Karpas-422 (cell line): ENCODE results near the gene CYP27B1. TPM values are rescaled to one million over a fixed set of nuclear protein-coding genes. Genes with fewer than 3 reads are reported as not detected.

ENCODE experiments used
- DNase-seq: peaks from one replicate; pipeline ENCODE4 v3.0.0-alpha.2; 2015
- H2AFZ ChIP-seq: fragments of 200-600 bp; sonication (generic); 2 replicates; pipeline ENCODE4 v1.6.1; 2014; ENCODE audit warnings: antibody characterized with exemption, low read length, mixed read lengths
- H3K27ac ChIP-seq: fragments of 200-600 bp; sonication (generic); 2 replicates; pipeline ENCODE4 v1.5.1; 2014; ENCODE audit warnings: mild to moderate bottlenecking, low read length, moderate library complexity
- H3K27me3 ChIP-seq: fragments of 200-600 bp; sonication (generic); 2 replicates; pipeline ENCODE4 v1.6.1; 2014; ENCODE audit warnings: low read length, mixed read lengths
- H3K36me3 ChIP-seq: fragments of 200-600 bp; sonication (generic); 2 replicates; pipeline ENCODE4 v1.6.1; 2014; ENCODE audit warnings: low read length, mixed read lengths; ENCODE audit not compliant: insufficient read depth
- H3K4me1 ChIP-seq: fragments of 200-600 bp; sonication (generic); 2 replicates; pipeline ENCODE4 v1.6.1; 2014; ENCODE audit warnings: mild to moderate bottlenecking, low read length, mixed read lengths
- H3K4me2 ChIP-seq: fragments of 200-600 bp; sonication (generic); 2 replicates; pipeline ENCODE4 v1.6.1; 2014; ENCODE audit warnings: low read length, low read depth, mild to moderate bottlenecking; ENCODE audit not compliant: poor library complexity, severe bottlenecking
- H3K4me3 ChIP-seq: fragments of 200-600 bp; sonication (generic); 2 replicates; pipeline ENCODE4 v1.5.1; 2014; ENCODE audit warnings: mild to moderate bottlenecking, antibody characterized with exemption, low read length, mixed read lengths
- H3K79me2 ChIP-seq: fragments of 200-600 bp; sonication (generic); 2 replicates; pipeline ENCODE4 v1.6.1; 2014; ENCODE audit warnings: mild to moderate bottlenecking, low read length, mixed read lengths
- H3K9ac ChIP-seq: fragments of 200-600 bp; sonication (generic); 2 replicates; pipeline ENCODE4 v1.6.0; 2014; ENCODE audit warnings: low read length
- H3K9me2 ChIP-seq: fragments of 200-600 bp; sonication (generic), shearing (Covaris generic); replicated peaks from 2 replicates; pipeline ENCODE4 v1.6.0; 2014; ENCODE audit warnings: mild to moderate bottlenecking, low read length, moderate library complexity; ENCODE audit not compliant: insufficient read depth
- H3K9me3 ChIP-seq: fragments of 300-700, 200-600 bp; sonication (generic); 2 replicates; pipeline ENCODE4 v1.6.1; 2014; ENCODE audit warnings: low read length, mixed read lengths
- H4K20me1 ChIP-seq: fragments of 200-600 bp; sonication (generic); 2 replicates; pipeline ENCODE4 v1.6.1; 2014; ENCODE audit warnings: mild to moderate bottlenecking, antibody characterized with exemption, low read length, low read depth; ENCODE audit not compliant: insufficient read depth
- total RNA-seq: library from RNA; depleted of rRNA; stranded (reverse); fragments of >200 nt; shearing (Covaris generic); gene quantifications from 2 replicates; pipeline ENCODE4 v1.2.3, GENCODE V29; 2014; ENCODE audit warnings: low replicate concordance

The CYP27B1 gene
- total RNA-seq, 1 experiment from 2014 or later = 0.86 TPM

- Histone ChIP-seq H2AFZ (no peak overlapping the region), H3K4me3 (no peak overlapping the region), H3K4me2 (no peak overlapping the region), H3K9me2 (no peaks in the 10 kb centered on the region), H3K27me3 (no peaks in the 10 kb centered on the region), H3K36me3 (no peaks in the 10 kb centered on the region), H3K27ac (no peak overlapping the region), H4K20me1 (no peaks in the 10 kb centered on the region), H3K9ac (no peak overlapping the region), H3K4me1 (peaks cover 15% of the 10 kb centered on the region), H3K9me3 (no peaks in the 10 kb centered on the region), H3K79me2 (peaks cover 22% of the 10 kb centered on the region)
- no peak for DNase-seq
These were observed 30.7 kb downstream of the CYP27B1 start for GRCh38 chr12:57735952-57736740.

GRCh38 chr12:57735198-57735855 is 31.6 kb downstream of the CYP27B1 start:
- Histone ChIP-seq H3K27me3 (no peaks in the 10 kb centered on the region), H4K20me1 (no peaks in the 10 kb centered on the region), H3K4me3 (no peak overlapping the region), H2AFZ (no peak overlapping the region), H3K79me2 (peaks cover 15% of the 10 kb centered on the region), H3K9me3 (no peaks in the 10 kb centered on the region), H3K4me1 (peaks cover 7% of the 10 kb centered on the region), H3K4me2 (no peak overlapping the region), H3K9me2 (no peaks in the 10 kb centered on the region), H3K9ac (no peak overlapping the region), H3K27ac (no peak overlapping the region), H3K36me3 (peaks cover 2% of the 10 kb centered on the region; the same call in 1 of the 2 replicates)
- no peak for DNase-seq

- Histone ChIP-seq H3K79me2 (peaks cover 8% of the 10 kb centered on the region), H2AFZ (no peak overlapping the region), H3K4me1 (no peaks in the 10 kb centered on the region), H3K9ac (no peak overlapping the region), H3K4me3 (no peak overlapping the region), H3K9me2 (no peaks in the 10 kb centered on the region), H3K27ac (no peak overlapping the region), H3K9me3 (no peaks in the 10 kb centered on the region), H3K4me2 (no peak overlapping the region), H3K27me3 (no peaks in the 10 kb centered on the region), H4K20me1 (no peaks in the 10 kb centered on the region), H3K36me3 (peaks cover 5% of the 10 kb centered on the region; the same call in 1 of the 2 replicates)
- DNase-seq = no peak
These were observed 32.3 kb downstream of the CYP27B1 start for GRCh38 chr12:57734591-57734990.

- no peak for DNase-seq
- H3K4me2 ChIP-seq = no peak overlapping the region
- H3K9ac ChIP-seq = no peak overlapping the region
- no peak overlapping the region for H2AFZ ChIP-seq
- H4K20me1 ChIP-seq = no peaks in the 10 kb centered on the region
- no peak overlapping the region for H3K27ac ChIP-seq
- H3K9me2 ChIP-seq = no peaks in the 10 kb centered on the region
- H3K4me1 ChIP-seq = no peaks in the 10 kb centered on the region
- no peaks in the 10 kb centered on the region for H3K27me3 ChIP-seq
- peaks cover 1% of the 10 kb centered on the region for H3K79me2 ChIP-seq
- no peak overlapping the region for H3K4me3 ChIP-seq
- no peaks in the 10 kb centered on the region for H3K9me3 ChIP-seq
- peaks cover 5% of the 10 kb centered on the region; the same call in 1 of the 2 replicates for H3K36me3 ChIP-seq
These were observed 33.0 kb downstream of the CYP27B1 start for GRCh38 chr12:57733928-57734327.

- Histone ChIP-seq H4K20me1 (no peaks in the 10 kb centered on the region), H3K9me2 (no peaks in the 10 kb centered on the region), H3K9ac (no peak overlapping the region), H2AFZ (no peak overlapping the region), H3K9me3 (no peaks in the 10 kb centered on the region), H3K4me3 (no peak overlapping the region), H3K36me3 (peaks cover 5% of the 10 kb centered on the region; the same call in 1 of the 2 replicates), H3K4me2 (no peak overlapping the region), H3K79me2 (no peaks in the 10 kb centered on the region), H3K4me1 (no peaks in the 10 kb centered on the region), H3K27ac (no peak overlapping the region), H3K27me3 (no peaks in the 10 kb centered on the region)
- no peak for DNase-seq
These were observed 33.9 kb downstream of the CYP27B1 start for GRCh38 chr12:57732726-57733593.

GRCh38 chr12:57732270-57732669 is 34.6 kb downstream of the CYP27B1 start:
- Histone ChIP-seq H3K9me2 (no peaks in the 10 kb centered on the region), H3K9me3 (no peaks in the 10 kb centered on the region), H3K4me1 (no peaks in the 10 kb centered on the region), H3K27me3 (no peaks in the 10 kb centered on the region), H3K4me2 (no peak overlapping the region), H3K36me3 (peaks cover 5% of the 10 kb centered on the region; the same call in 1 of the 2 replicates), H3K9ac (no peak overlapping the region), H2AFZ (no peak overlapping the region), H3K4me3 (no peak overlapping the region), H3K79me2 (no peaks in the 10 kb centered on the region), H3K27ac (no peak overlapping the region), H4K20me1 (no peaks in the 10 kb centered on the region)
- DNase-seq = no peak

GRCh38 chr12:57731411-57732080 is 35.3 kb downstream of the CYP27B1 start:
- Histone ChIP-seq H3K79me2 (no peaks in the 10 kb centered on the region), H3K4me3 (no peak overlapping the region), H2AFZ (no peak overlapping the region), H3K9ac (no peak overlapping the region), H3K4me2 (no peak overlapping the region), H3K27ac (no peak overlapping the region), H3K4me1 (no peaks in the 10 kb centered on the region), H4K20me1 (no peaks in the 10 kb centered on the region), H3K9me2 (no peaks in the 10 kb centered on the region), H3K36me3 (peaks cover 5% of the 10 kb centered on the region; the same call in 1 of the 2 replicates), H3K27me3 (no peaks in the 10 kb centered on the region), H3K9me3 (no peaks in the 10 kb centered on the region)
- DNase-seq = no peak
